ENCODE data around the gene ATP2C1.

The ATP2C1 gene

DNA sequence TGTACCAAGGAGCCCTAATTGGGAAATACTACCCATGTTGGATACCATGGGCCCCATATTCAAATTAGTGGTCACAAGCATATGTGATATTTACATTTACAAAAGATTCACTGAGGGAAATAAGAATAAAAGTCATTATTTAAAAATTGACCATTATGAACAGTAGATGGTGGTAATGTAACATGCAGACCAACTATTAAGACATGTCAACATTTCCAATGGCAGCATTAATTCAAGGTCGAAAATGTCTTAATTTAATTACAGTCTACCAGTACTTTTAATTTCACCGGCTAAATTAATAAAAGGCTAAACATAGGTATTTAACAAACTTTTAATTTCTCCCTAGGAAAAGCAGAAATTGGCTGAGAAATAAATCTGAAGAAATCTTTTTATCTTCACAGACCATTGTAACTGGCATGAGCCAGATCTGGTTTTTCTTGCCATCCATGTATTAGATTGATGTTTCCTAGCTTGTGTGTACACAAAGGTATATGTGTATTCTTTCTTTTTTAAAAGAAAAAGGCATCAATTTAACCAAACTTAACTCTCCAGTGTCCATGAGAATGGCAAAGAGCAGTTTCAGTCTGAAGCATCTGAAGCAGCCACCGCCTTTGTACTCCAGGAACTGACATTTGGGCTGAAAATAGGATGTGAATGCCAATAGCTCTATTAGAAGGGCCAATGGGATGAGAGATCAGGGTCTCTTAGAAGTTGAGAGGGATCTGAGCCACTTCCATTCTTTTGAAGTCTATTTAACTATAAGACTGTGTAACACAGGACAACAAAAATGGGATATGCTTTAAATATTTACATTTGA lies 159.4 kb downstream of the ATP2C1 start:
- DNase-seq, result no peak

Measured in central memory CD4-positive, alpha-beta T cell (primary cell).